Measurements from ENCODE around the gene HOOK2.
A peak's percentile ranks its signal among the peaks of the same experiment; 100 is the strongest.

HOOK2 gene

DNA sequence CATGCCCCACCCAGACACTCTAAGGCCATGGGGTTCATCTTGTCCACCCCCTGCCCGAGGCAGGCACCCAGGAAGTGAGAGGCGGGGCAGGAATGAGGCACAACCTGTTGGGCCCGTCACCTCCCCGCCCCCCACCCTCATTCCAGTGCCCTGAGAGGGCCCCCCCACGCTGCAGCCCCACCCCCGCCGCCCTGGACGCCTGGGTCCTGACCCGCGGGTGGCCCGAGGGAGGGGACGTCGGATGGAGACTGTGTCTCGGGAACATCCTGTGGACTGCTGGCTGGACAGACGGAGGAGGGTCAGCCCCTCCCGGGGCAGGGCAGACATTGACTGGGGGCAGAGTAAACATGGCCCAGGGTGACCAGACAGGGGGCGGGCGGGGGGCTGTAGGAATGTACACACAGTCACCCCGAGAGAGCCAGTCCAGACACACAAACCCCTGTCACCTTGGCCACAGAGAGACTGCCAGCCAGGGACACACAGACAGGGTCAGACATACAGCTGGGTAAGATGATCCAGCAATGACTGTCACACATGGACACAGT lies 8.6 kb upstream of the HOOK2 start:
- peak overlapping the region; percentile 98 for H3K4me2 ChIP-seq
- no peaks in the 10 kb centered on the region for H3K27me3 ChIP-seq
- peak overlapping the region; percentile 85 for H3K9ac ChIP-seq
- H3K27ac ChIP-seq = peak overlapping the region; percentile 95
- H4K20me1 ChIP-seq = no peaks in the 10 kb centered on the region
- H3K9me3 ChIP-seq = no peaks in the 10 kb centered on the region
- H3K4me3 ChIP-seq = peak overlapping the region; percentile 73
- H3K4me1 ChIP-seq = peaks cover 90% of the 10 kb centered on the region
- no peaks in the 10 kb centered on the region for H3K36me3 ChIP-seq
- TF ChIP-seq Cebpa-rat (IDR thresholded peaks at IDR 0.05) = no peak

DNA sequence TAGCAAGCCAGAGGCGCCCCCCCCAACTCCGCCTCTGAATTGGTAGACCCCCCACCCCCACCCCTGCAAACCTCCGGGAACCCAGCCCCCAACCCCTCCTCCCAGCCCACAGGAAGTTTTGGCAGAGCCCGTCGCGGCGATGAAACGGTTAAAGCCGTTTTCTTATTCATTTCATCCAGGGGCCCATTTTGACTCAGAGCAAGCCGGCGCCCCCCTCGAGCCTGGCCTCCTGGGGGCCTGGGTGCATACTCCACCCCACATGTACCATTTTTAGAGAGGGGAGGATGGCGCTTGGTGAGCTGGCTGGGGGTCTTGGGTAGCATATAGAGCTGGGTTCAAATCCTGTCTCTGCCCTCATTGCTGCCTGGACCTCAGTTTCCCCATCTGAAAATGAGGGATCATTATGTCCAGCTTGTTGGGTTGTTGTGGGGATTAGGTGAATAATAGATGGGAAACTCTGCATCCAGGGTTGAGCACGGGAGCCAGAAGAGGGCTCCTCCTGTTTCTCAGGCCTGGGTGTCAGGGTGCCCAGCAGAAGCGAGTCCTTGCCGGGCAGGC lies 8.0 kb upstream of the HOOK2 start:
- Histone ChIP-seq H3K27me3 (no peaks in the 10 kb centered on the region), H3K9me3 (no peaks in the 10 kb centered on the region), H3K9ac (peak overlapping the region; percentile 87), H3K4me1 (peaks cover 90% of the 10 kb centered on the region), H3K36me3 (no peaks in the 10 kb centered on the region), H3K4me3 (peak overlapping the region; percentile 73), H3K4me2 (peak overlapping the region; percentile 98), H4K20me1 (no peaks in the 10 kb centered on the region), H3K27ac (peak overlapping the region; percentile 95)
- no peak for TF ChIP-seq Cebpa-rat (IDR thresholded peaks at IDR 0.05)

DNA sequence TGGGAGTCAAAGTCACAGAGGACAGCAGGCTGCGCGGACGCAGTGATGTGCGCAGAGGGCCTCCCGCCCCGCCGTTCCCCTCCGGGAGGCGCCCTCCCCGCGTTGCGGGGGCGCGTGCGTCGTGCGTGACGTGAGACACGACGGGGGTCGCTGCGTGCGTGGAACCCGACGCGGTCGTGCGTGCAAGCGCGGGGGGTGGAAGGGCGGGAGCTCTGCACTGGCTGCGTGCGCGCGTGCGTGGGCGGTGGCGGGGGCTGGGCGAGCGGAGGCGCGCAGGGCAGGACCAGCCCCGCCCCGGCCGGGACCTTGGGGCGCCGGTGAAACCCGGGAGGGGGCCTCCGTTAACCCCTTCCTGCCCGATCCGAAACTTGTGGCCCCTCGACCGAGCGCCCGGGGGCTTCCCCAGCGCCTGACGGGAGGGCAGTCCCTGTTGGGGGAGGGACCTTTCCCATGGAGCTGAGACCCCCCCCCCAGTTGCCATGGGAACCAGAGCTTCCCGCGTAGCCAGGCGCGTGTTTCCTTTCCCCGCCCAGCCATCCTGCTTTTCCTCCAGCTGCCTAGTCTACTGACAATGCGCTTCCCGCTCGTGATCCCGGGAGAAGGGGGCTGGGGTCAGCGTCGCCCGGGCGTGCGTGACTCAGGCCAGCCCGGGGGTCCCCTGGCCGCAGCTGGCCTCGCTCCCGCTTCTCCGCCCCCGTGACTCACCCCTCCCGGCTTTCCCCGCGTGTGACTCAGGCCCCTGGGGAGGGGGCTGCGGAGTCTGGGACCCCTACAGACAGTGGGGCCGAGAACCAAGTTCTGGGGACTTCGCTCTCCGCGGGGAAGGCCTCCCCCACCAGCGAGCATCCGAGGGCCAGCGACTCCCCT lies 7.3 kb upstream of the HOOK2 start:
- peak overlapping the region; percentile 95 for H3K27ac ChIP-seq
- H3K9ac ChIP-seq = peak overlapping the region; percentile 87
- no peaks in the 10 kb centered on the region for H3K36me3 ChIP-seq
- H3K4me1 ChIP-seq = peaks cover 89% of the 10 kb centered on the region
- peak overlapping the region; percentile 73 for H3K4me3 ChIP-seq
- no peak for TF ChIP-seq Cebpa-rat (IDR thresholded peaks at IDR 0.05)
- H4K20me1 ChIP-seq = no peaks in the 10 kb centered on the region
- H3K27me3 ChIP-seq = no peaks in the 10 kb centered on the region
- H3K4me2 ChIP-seq = peak overlapping the region; percentile 98
- H3K9me3 ChIP-seq = no peaks in the 10 kb centered on the region

DNA sequence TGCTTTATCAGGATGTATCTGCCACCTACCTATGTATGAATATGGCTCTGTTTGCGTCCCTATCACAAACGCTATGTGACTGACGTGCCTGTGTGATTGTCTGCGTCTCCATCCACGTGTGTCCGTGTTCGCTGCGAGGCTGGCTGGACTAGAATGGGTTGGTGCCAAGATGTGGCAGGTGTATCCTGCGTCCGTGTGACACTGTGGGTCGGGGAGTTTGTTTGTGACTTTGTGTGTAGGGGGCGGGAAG lies 6.7 kb upstream of the HOOK2 start:
- Histone ChIP-seq H3K36me3 (no peaks in the 10 kb centered on the region), H3K4me2 (peak overlapping the region; percentile 98), H3K27me3 (no peaks in the 10 kb centered on the region), H3K9ac (peak overlapping the region; percentile 87), H3K4me3 (peak overlapping the region; percentile 73), H4K20me1 (no peaks in the 10 kb centered on the region), H3K27ac (peak overlapping the region; percentile 95), H3K4me1 (peaks cover 89% of the 10 kb centered on the region), H3K9me3 (no peaks in the 10 kb centered on the region)
- TF ChIP-seq Cebpa-rat (IDR thresholded peaks at IDR 0.05) = no peak

DNA sequence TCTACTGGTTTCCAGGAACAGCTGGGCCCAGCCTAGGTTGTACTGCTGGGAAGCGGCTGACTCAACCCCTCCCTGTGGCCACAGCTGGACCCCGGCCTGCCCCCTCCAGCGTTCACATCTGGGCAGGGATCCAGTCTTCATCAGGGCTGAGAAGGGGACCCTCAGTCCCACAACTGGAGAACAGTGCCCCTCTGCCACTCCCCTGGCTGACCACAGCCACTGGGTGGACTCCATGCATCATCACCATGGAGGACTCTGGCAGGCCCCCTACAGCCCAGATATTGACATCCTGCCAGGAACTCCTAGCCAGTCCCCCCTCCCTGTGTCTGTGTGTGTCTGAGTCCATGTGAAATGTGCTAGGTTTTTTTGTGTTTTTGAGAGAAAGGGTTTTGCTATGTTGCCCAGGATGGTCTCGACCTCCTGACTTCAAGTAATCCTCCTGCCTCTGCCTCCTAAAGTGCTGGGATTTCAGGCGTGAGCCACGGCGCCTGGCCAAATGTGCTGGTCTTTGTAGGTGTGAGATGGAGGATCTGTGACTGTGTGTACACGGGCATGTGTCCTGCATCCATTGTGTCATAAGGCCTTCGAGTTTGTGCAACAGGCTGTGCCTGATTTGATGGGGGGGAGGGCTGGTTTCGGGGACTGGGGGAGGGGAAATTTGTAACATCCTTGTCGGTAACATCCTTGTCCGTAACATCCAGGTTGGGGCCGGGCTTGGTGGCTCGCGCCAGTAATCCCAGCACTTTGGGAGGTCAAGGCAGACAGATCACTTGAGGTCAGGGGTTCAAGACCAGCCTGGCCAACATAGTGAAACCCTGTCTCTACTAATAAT lies 4.0 kb upstream of the HOOK2 start:
- no peaks in the 10 kb centered on the region for H3K36me3 ChIP-seq
- peak overlapping the region; percentile 99 for H3K4me2 ChIP-seq
- 0 out of 2 replicates have a peak overlapping the region, but pooled peaks have one; percentile 68 for H3K4me3 ChIP-seq

DNA sequence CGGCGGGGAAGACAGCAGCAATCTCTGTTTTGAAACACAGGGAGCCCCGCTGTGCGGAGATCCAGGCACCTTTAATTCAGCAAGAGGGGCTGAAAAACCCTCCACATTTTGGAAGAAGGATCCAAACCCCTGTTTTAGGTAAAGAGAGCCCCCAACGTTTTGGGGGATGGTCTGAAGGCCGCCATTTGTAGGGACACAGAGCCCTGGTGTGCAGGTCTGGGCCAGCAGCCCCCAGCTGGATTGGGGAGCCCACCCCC lies 3.5 kb upstream of the HOOK2 start:
- H3K9ac ChIP-seq = peak overlapping the region; percentile 76; the same call in 1 of the 2 replicates
- H3K9me3 ChIP-seq = no peaks in the 10 kb centered on the region
- H3K4me1 ChIP-seq = peaks cover 71% of the 10 kb centered on the region

More for the DNA sequence above, 4.0 kb upstream of the HOOK2 start:
- TF ChIP-seq Cebpa-rat (IDR thresholded peaks at IDR 0.05) = no peak
- Histone ChIP-seq H3K27me3 (no peaks in the 10 kb centered on the region), H3K9ac (peak overlapping the region; percentile 76; the same call in 1 of the 2 replicates), H4K20me1 (no peaks in the 10 kb centered on the region), H3K9me3 (no peaks in the 10 kb centered on the region), H3K4me1 (peaks cover 73% of the 10 kb centered on the region), H3K27ac (peak overlapping the region; percentile 83)

DNA sequence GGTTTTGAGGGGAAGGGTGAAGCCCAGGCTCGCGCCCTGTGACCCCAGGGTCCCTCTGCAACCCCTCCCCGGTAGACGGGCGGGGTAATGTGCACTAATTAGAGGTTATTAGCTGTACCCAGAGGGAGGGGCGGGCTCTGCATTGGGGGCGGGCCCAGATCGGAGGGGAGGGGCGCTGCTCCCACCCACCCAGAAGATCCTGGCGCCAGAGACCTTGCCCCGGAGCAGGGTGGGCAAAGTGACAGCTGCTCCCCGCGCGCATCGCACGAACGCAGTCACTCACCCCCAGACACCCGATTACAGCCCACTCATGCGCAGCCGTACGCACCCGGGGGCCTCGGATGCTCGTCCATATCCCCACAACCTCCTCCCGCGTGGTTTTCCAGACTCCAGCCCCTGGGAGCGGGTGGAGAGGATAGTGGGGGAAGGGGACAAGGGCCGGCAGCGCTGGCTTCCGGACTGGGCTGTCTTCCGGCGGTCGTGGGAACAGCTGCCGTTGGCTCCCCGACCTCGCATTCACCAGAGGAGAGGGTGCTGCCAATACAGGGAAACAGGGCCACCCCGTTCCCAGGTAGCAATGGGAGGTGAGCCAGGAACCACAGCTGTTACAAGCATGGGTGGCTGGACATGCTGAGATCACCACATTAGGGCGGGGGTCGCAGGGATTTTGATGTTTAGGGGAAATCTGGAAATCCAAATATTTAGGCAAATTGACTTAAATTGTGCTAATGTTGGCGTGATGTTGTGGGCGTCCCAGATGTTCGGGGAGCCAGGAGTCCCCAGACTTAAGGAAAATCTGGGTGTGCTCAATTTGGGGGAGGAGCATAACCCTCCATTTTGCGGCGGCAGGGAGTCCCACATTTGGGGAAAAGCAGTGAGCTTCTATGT lies 2.9 kb upstream of the HOOK2 start:
- H3K9ac ChIP-seq = peak overlapping the region; percentile 76
- no peaks in the 10 kb centered on the region for H3K9me3 ChIP-seq
- H3K4me1 ChIP-seq = peaks cover 70% of the 10 kb centered on the region
- H3K27ac ChIP-seq = peak overlapping the region; percentile 83
- H3K36me3 ChIP-seq = no peaks in the 10 kb centered on the region
- peak overlapping the region; percentile 99 for H3K4me2 ChIP-seq
- TF ChIP-seq Cebpa-rat (IDR thresholded peaks at IDR 0.05) = no peak
- H3K27me3 ChIP-seq = no peaks in the 10 kb centered on the region
- no peaks in the 10 kb centered on the region for H4K20me1 ChIP-seq
- peak overlapping the region; percentile 68 for H3K4me3 ChIP-seq

More for the DNA sequence above, 3.5 kb upstream of the HOOK2 start:
- Histone ChIP-seq H3K27ac (peak overlapping the region; percentile 83), H3K4me3 (0 out of 2 replicates have a peak overlapping the region, but pooled peaks have one; percentile 68), H3K27me3 (no peaks in the 10 kb centered on the region), H3K36me3 (no peaks in the 10 kb centered on the region), H4K20me1 (no peaks in the 10 kb centered on the region), H3K4me2 (peak overlapping the region; percentile 99)
- no peak for TF ChIP-seq Cebpa-rat (IDR thresholded peaks at IDR 0.05)

DNA sequence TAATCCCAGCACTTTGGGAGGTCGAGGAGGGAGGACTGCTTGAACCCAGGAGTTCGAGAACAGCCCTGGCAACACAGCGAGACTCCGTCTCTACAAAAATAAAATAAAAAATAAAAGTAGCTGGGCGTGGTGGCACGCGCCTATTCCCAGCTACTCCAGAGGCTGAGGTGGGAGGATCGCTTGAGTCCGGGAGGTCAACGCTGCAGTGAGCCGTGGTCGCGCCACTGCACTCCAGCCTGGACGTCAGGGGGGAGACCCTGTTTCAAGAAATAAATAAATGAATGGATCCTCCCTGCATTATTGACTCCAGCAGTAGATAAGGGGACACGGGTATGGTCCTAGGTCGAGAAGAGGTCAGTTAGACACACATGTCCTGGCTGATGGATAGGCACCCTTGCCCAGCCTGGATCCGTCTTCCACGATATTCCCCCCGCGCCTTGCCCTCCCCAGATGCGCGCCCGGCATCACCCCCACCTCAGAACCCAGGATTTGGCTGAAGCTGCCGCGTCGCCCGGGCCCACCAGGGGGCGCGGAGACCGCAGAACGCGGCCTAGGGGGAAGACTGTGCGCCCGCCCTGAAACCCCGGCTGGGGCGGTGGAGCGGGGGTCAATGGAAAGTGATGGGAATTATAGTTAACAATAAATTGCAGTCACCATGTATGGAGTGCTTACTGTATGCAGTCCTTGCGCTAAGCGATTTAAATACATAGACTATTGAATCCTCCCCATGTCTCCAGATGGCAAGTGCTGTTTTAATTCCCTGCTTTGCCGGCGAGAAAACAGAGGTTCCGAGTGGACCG lies 2.1 kb upstream of the HOOK2 start:
- H3K9me3 ChIP-seq = no peaks in the 10 kb centered on the region
- H3K27me3 ChIP-seq = no peaks in the 10 kb centered on the region
- peaks cover 63% of the 10 kb centered on the region for H3K4me1 ChIP-seq
- peak overlapping the region; percentile 83 for H3K27ac ChIP-seq
- H4K20me1 ChIP-seq = no peaks in the 10 kb centered on the region
- H3K9ac ChIP-seq = peak overlapping the region; percentile 76
- peak overlapping the region; percentile 68 for H3K4me3 ChIP-seq
- peak overlapping the region; percentile 99 for H3K4me2 ChIP-seq
- H3K36me3 ChIP-seq = no peaks in the 10 kb centered on the region
- TF ChIP-seq Cebpa-rat (IDR thresholded peaks at IDR 0.05) = no peak

Measured in BLaER1 (cell line).